Naive thymus-derived CD8-positive, alpha-beta T cell (primary cell): ENCODE measurements around the gene HTD2. TPM values are rescaled to one million over a fixed set of nuclear protein-coding genes. Genes with fewer than 3 reads are reported as not detected.
"Not testable (repeated sequence)": the region's sequence is repeated elsewhere in the genome, so short reads cannot be mapped to it uniquely, and the experiment has no call there.

Experiments
- ATAC-seq, 2 donors: fragments of 150-1000 bp; cut with Tn5 transposase in 1 of 2; sonication (Bioruptor Pico), chemical (Tn5 transposase) in 1 of 2; 1 replicate in 1 of 2; 2 replicates in 1 of 2; pipeline ENCODE4 v1.10.0; 2021; ENCODE audit warnings: mild to moderate bottlenecking in 2 of 2, moderate library complexity in 2 of 2
- POLR2A ChIA-PET: fragments of 350-600 bp; sonication (Branson Sonifier 250); formaldehyde crosslinking; loops from one replicate; lab custom pipeline; 2021; ENCODE audit warnings: antibody characterized with exemption; lab: Charles Lee
- DNase-seq, 10 donors: peaks; one replicate each; pipeline versions ENCODE4 v3.0.0 to v3.0.0-alpha.2; 2020 to 2022
- H3K27ac Mint-ChIP-seq, 10 donors: one replicate each; pipeline ENCODE4 v1.8.0; 2020 to 2022; ENCODE audit warnings: mild to moderate bottlenecking in 10 of 10, mixed read lengths in 10 of 10, moderate library complexity in 4 of 10, inconsistent platforms in 1 of 10
- H3K27me3 Mint-ChIP-seq, 5 donors: one replicate each; pipeline ENCODE4 v1.8.0; 2021 to 2022; ENCODE audit warnings: mixed read lengths in 5 of 5
- H3K36me3 Mint-ChIP-seq, 3 donors: one replicate each; pipeline ENCODE4 v1.8.0; 2020 to 2022; ENCODE audit warnings: mixed read lengths in 3 of 3, mild to moderate bottlenecking in 2 of 3, inconsistent platforms in 1 of 3
- H3K4me1 Mint-ChIP-seq, 4 donors: one replicate each; pipeline ENCODE4 v1.8.0; 2021 to 2022; ENCODE audit warnings: mixed read lengths in 4 of 4
- H3K4me3 Mint-ChIP-seq, 10 donors: one replicate each; pipeline ENCODE4 v1.8.0; 2020 to 2022; ENCODE audit warnings: mild to moderate bottlenecking in 10 of 10, mixed read lengths in 10 of 10, moderate library complexity in 6 of 10, inconsistent platforms in 1 of 10
- H3K9me3 Mint-ChIP-seq, 9 donors: one replicate each; pipeline ENCODE4 v1.8.0; 2020 to 2022; ENCODE audit warnings: mixed read lengths in 9 of 9, mild to moderate bottlenecking in 3 of 9, inconsistent platforms in 1 of 9, moderate library complexity in 1 of 9
- polyA plus RNA-seq, 3 donors: library from polyadenylated mRNA; unstranded; fragments of 300-500 nt; fragmentation: Illumina TruSeq; gene quantifications; one replicate each; pipeline ENCODE4 v1.2.3, GENCODE V29; 2021
- total RNA-seq, 8 experiments: library from RNA in 2 of 8; stranded (reverse) in 2 of 8; gene quantifications; one replicate each; pipeline ENCODE4 v1.2.3 and lab custom pipeline; 2021 to 2026

Gene HTD2
- total and polyA plus RNA-seq, 5 experiments from 2014 or later: 6.4 to 31.2 (median 17.4) TPM

DNA sequence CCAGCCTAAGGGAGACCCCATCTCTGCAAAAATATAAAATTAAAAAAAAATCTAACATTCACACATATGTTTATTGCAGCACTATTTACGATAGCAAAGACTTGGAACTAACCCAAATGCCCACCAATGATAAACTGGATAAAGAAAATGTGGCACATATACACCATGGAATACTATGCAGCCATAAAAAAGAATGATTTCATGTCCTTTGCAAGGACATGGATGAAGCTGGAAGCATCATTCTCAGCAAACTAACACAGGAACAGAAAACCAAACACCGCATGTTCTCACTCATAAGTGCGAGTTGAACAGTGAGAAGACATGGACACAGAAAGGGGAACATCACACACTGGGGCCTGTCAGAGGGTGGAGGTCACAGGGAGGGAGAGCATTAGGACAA lies 33.0 kb upstream of the HTD2 start:
- H3K36me3 Mint-ChIP-seq: peaks cover 11 to 63% (median 34%) of the 10 kb centered on the region in 3 donors
- ATAC-seq, H3K27ac Mint-ChIP-seq, POLR2A ChIA-PET, H3K4me1 Mint-ChIP-seq, H3K9me3 Mint-ChIP-seq, DNase-seq, H3K4me3 Mint-ChIP-seq, H3K27me3 Mint-ChIP-seq: not testable (repeated sequence)

DNA sequence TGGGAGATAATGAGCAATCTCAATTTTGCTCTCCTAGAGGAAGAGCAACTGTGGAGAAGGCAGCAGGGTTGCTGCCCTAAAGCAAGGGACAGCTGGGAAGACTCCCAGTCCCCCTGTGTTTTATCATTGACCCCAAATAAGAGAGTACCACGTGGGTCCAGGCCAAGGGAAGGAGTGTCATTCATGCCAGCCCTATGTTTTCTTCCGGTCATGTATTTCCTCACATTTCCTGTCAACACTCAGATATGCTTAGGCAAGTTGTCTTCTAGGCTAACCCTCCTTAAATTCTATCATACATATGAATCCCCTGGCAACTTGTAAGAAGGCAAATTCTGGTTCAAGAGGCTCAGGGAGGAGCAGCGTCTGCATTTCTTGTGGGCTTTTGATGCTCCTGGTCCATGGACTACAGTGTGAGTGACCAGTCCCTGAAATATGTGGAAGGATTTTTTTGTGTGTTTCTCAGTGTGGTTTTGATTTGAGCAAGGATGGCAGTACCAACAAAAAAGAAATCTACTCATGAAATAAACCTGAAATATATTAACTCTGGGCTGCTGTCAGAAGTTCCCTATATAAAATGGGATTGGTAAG lies 32.2 kb upstream of the HTD2 start:
- Mint-ChIP-seq H3K27ac (peak overlapping the region in 1 of 10 donors; percentile 49), H3K4me3 (no peak overlapping the region), H3K4me1 (peaks cover 0 to 5% (median 2%) of the 10 kb centered on the region in 4 donors), H3K9me3 (peaks cover 0 to 2% (median 0%) of the 10 kb centered on the region in 9 donors), H3K27me3 (no peaks in the 10 kb centered on the region), H3K36me3 (peaks cover 11 to 65% (median 33%) of the 10 kb centered on the region in 3 donors)
- POLR2A ChIA-PET: interaction anchor here (0.6 kb wide), 1 partner anchor 225 kb away, joined by 3 read pairs; no protein-coding TSS in a partner anchor
- ATAC-seq (no peak), DNase-seq (no peak)

DNA sequence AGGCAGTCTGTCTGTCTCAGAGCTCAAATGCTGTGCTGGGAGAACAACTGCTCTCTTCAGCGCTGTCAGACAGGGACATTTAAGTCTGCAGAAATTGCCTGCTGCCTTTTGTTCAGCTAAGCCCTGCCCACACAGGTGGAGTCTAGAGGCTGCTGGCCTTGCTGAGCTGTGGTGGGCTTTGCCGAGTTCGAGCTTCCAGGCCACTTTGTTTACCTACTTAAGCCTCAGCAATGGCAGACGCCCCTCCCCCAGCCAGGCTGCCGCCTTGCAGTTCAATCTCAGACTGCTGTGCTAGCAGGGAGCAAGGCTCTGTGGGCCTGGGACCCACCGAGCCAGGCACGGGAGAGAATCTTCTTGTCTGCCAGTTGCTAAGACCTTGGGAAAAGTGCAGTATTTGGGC lies 25.3 kb upstream of the HTD2 start:
- Mint-ChIP-seq H3K36me3 (peaks cover 5 to 68% (median 27%) of the 10 kb centered on the region in 3 donors), H3K27me3 (no peaks in the 10 kb centered on the region), H3K4me1 (peaks cover 0 to 7% (median 0%) of the 10 kb centered on the region in 4 donors), H3K4me3 (no peak overlapping the region), H3K9me3 (peaks cover 0 to 2% (median 0%) of the 10 kb centered on the region in 9 donors), H3K27ac (no peak overlapping the region)
- no peak for ATAC-seq
- DNase-seq: no peak
- POLR2A ChIA-PET: no interaction called here

DNA sequence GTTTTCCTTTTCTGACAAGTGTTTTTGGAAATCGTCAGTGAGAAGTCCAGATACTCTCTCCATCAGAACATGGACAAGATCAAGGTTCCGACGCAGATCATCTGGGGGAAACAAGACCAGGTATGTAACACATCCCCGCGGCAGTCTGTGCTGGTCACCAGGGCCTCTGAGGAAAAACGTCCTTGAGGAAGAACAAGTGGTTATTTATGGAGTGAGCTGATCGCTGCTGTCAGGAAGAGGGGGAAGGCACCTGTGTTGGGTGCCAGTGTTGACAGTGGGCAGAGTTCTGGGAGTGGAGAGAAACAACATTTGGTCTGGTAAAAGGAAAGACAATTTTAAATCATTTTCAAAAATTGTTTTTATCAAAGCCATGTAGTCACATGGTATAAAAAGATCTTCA lies 21.0 kb upstream of the HTD2 start:
- DNase-seq (no peak), ATAC-seq (no peak)
- Mint-ChIP-seq H3K36me3 (peaks cover 5 to 42% (median 15%) of the 10 kb centered on the region in 3 donors), H3K27me3 (no peaks in the 10 kb centered on the region), H3K27ac (no peak overlapping the region), H3K9me3 (no peaks in the 10 kb centered on the region), H3K4me1 (peaks cover 0 to 4% (median 0%) of the 10 kb centered on the region in 4 donors), H3K4me3 (no peak overlapping the region)
- POLR2A ChIA-PET: no interaction called here

DNA sequence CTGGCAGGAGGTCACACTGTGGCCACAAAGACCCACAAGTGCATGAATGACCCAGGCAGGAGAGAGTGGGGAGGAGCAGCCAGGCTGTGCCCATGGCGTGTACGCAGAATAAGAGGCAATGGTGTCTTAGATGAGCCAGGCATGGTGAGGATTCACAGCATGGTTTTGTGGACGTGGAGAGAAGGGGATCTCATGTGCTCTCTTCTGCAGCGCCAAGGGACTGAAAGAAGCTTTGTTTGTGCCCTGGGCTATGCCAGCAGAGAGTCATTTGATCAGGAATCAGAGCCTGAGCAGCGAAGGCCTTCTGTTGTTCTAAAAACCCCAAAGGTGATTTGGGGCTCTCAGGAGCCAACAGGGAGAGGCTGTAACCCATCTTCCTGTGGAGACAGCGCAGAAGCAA lies 19.0 kb upstream of the HTD2 start:
- Mint-ChIP-seq H3K9me3 (peaks cover 0 to 3% (median 0%) of the 10 kb centered on the region in 9 donors), H3K27me3 (no peaks in the 10 kb centered on the region), H3K27ac (peak overlapping the region in 1 of 10 donors; percentile 22), H3K4me1 (peaks cover 0 to 7% (median 0%) of the 10 kb centered on the region in 4 donors), H3K36me3 (peaks cover 5 to 36% (median 18%) of the 10 kb centered on the region in 3 donors), H3K4me3 (no peak overlapping the region)
- DNase-seq (no peak), ATAC-seq (no peak)
- POLR2A ChIA-PET: no interaction called here

DNA sequence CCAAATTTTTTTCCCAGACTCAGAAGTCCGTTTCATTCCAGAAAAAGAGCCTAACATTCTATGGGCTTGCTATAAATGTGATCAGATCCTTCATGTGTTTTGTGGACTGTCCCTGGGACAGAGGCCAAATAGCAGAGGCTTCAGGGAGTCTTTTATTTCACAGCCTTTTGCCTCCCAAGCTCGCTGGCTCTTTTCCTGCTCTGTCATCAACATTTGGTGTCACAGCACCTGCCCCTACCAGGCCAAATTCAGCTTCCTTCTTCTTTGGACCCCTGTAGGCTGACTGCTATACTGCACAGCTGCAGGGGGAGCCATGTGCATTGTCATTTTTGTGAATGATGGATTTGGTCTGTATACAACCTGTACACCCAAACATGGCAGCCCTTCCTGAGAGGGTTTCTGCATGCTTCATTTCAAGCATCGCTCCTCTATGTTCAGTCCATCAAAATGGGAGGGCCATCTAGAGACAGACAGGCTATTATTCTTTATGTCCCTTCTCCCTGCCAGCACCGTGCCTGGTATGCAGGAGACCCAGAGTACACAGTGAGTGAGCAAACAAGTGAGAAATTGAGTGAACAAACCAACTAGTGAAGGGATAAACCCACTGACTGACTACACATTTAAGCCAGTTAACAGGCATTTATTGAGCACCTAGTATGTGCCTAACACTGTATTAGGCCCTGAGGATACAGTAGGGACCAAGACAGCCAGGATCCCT lies 18.1 kb upstream of the HTD2 start:
- ATAC-seq: no peak
- Mint-ChIP-seq H3K27ac (peak overlapping the region in 1 of 10 donors; percentile 6), H3K4me1 (peaks cover 0 to 8% (median 0%) of the 10 kb centered on the region in 4 donors), H3K36me3 (peaks cover 5 to 32% (median 20%) of the 10 kb centered on the region in 3 donors), H3K9me3 (peaks cover 0 to 3% (median 0%) of the 10 kb centered on the region in 9 donors), H3K27me3 (no peaks in the 10 kb centered on the region), H3K4me3 (no peak overlapping the region)
- POLR2A ChIA-PET: no interaction called here
- DNase-seq: no peak

DNA sequence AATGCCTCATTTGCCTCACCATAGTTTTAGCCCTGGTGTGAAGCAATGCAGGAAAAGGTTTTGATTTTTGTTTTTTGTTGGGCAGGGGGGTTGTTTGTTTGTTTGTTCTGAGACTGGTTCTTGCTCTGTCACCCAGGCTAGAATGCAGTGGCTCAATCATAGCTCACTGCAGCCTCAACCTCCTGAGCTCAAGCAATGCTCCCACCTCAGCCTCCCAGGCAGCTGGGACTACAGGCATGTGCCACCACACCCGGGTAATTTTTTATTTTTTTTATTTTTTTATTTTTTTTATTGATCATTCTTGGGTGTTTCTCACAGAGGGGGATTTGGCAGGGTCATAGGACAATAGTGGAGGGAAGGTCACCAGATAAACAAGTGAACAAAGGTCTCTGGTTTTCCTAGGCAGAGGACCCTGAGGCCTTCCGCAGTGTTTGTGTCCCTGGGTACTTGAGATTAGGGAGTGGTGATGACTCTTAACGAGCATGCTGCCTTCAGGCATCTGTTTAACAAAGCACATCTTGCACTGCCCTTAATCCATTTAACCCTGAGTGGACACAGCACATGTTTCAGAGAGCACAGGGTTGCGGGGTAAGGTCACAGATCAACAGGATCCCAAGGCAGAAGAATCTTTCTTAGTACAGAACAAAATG lies 17.2 kb upstream of the HTD2 start:
- ATAC-seq, DNase-seq, H3K4me3 Mint-ChIP-seq, POLR2A ChIA-PET, H3K9me3 Mint-ChIP-seq, H3K27ac Mint-ChIP-seq, H3K27me3 Mint-ChIP-seq, H3K4me1 Mint-ChIP-seq: not testable (repeated sequence)
- H3K36me3 Mint-ChIP-seq: peaks cover 5 to 27% (median 21%) of the 10 kb centered on the region in 3 donors

DNA sequence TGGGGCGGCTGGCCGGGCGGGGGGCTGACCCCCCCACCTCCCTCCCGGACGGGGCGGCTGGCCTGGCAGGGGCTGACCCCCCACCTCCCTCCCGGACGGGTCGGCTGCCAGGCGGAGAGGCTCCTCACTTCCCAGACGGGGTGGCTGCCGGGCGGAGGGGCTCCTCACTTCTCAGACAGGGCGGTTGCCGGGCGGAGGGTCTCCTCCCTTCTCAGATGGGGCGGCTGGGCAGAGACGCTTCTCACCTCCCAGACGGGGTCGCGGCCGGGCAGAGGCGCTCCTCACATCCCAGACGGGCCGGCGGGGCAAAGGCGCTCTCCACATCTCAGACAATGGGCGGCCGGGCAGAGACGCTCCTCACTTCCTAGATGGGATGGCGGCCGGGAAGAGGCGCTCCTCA lies 15.9 kb upstream of the HTD2 start:
- peaks cover 0 to 20% (median 19%) of the 10 kb centered on the region in 3 donors for H3K36me3 Mint-ChIP-seq
- H3K27ac Mint-ChIP-seq, DNase-seq, ATAC-seq, H3K27me3 Mint-ChIP-seq, POLR2A ChIA-PET, H3K4me1 Mint-ChIP-seq, H3K4me3 Mint-ChIP-seq, H3K9me3 Mint-ChIP-seq: not testable (repeated sequence)

DNA sequence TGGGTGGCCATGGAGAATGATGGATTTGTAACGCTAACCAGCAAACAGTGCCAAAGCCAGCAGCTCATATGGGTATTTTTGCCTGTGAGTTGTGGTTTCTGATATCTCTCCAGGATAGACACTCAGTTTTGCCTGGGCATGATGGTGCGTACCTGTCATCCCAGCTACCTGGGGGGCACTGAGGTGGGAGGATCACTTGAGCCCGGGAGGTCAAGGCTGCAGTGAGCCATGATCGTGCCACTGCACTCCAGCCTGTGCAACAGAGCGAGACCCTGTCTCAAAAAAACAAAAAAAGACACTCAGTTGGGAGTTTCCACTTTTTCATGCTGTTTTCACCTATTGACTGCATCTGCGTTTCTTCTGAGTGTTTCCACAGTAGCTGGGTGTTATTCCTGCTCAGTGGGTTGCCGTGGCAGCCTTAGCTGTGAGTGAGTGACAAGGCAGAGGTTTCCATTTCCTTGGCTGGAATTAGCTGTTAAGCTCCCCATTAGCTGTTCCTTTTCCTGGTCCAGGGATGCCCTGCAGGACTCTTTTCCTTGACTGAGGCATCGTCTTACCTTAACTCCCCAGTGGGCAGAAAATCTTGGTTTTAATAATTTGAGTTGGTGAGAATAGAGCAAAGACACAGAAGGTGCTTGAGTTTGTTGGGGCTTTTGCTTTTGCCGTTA lies 14.5 kb upstream of the HTD2 start:
- Mint-ChIP-seq H3K9me3 (peaks cover 0 to 5% (median 0%) of the 10 kb centered on the region in 9 donors), H3K27me3 (no peaks in the 10 kb centered on the region), H3K4me3 (no peak overlapping the region), H3K36me3 (peaks cover 0 to 17% (median 10%) of the 10 kb centered on the region in 3 donors), H3K4me1 (peaks cover 0 to 4% (median 0%) of the 10 kb centered on the region in 4 donors), H3K27ac (no peak overlapping the region)
- DNase-seq (no peak), ATAC-seq (no peak)
- POLR2A ChIA-PET: no interaction called here

DNA sequence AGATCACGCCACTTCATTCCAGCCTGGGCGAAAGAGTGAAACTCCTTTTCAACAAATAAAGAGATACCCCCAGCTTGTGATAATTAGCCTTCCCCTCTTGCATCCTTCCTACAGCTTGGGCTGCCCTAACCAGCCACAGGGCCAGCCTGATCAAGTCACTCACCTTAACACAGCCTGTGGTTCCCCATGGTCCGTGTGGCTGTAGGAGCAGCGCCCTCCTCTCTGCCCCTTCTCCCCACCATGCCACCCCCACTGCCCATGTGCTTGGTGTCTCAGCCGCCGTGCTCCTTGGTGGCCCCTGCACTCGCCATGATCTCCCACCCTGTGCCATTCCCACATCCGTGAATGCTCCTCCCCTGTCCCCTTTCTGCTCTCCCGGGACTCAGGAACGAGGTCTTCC lies 13.5 kb upstream of the HTD2 start:
- peaks cover 0 to 17% (median 9%) of the 10 kb centered on the region in 3 donors for H3K36me3 Mint-ChIP-seq
- H3K4me3 Mint-ChIP-seq: no peak overlapping the region
- POLR2A ChIA-PET: no interaction called here
- peaks cover 0 to 4% (median 0%) of the 10 kb centered on the region in 4 donors for H3K4me1 Mint-ChIP-seq
- H3K27ac Mint-ChIP-seq: no peak overlapping the region
- DNase-seq (no peak), ATAC-seq (no peak)
- no peaks in the 10 kb centered on the region for H3K27me3 Mint-ChIP-seq
- H3K9me3 Mint-ChIP-seq: peaks cover 0 to 5% (median 0%) of the 10 kb centered on the region in 9 donors

DNA sequence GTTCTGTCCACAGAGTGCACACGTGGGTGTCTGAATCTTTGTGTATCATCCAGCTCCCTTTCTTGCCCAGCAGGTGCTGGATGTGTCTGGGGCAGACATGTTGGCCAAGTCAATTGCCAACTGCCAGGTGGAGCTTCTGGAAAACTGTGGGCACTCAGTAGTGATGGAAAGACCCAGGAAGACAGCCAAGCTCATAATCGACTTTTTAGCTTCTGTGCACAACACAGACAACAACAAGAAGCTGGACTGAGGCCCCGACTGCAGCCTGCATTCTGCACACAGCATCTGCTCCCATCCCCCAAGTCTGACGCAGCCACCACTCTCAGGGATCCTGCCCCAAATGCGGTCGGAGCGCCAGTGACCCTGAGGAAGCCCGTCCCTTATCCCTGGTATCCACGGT lies 12.8 kb upstream of the HTD2 start:
- ATAC-seq (no peak), DNase-seq (no peak)
- peaks cover 0 to 4% (median 0%) of the 10 kb centered on the region in 4 donors for H3K4me1 Mint-ChIP-seq
- H3K27me3 Mint-ChIP-seq: peaks cover 0 to 6% (median 0%) of the 10 kb centered on the region in 5 donors
- H3K36me3 Mint-ChIP-seq: peaks cover 0 to 12% (median 3%) of the 10 kb centered on the region in 3 donors
- H3K9me3 Mint-ChIP-seq: peaks cover 0 to 5% (median 0%) of the 10 kb centered on the region in 9 donors
- no peak overlapping the region for H3K27ac Mint-ChIP-seq
- H3K4me3 Mint-ChIP-seq: no peak overlapping the region
- POLR2A ChIA-PET: no interaction called here

DNA sequence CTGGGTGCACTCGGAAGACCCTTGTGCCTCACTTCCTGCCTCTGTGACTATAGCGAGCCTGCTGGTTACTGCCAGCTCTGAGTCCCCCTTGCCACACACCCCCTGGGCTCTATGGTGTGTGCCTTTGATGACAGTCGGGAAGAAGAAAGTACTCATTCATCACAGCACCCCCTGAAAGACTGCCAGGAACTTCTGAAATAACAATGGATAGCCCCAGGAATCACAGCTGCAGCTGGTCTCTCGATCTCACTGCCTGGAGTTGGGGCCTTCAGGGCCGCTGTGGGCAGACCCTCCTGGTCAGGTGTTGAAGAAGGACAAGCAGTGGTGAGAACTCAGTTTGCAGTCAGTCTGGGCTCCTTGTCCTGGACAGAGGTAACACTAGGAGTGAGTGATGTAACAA lies 10.1 kb upstream of the HTD2 start:
- peaks cover 0 to 13% (median 2%) of the 10 kb centered on the region in 3 donors for H3K36me3 Mint-ChIP-seq
- no peak for DNase-seq
- H3K4me3 Mint-ChIP-seq: no peak overlapping the region
- peaks cover 1 to 28% (median 9%) of the 10 kb centered on the region in 5 donors for H3K27me3 Mint-ChIP-seq
- H3K27ac Mint-ChIP-seq: no peak overlapping the region
- H3K4me1 Mint-ChIP-seq: peaks cover 0 to 4% (median 0%) of the 10 kb centered on the region in 4 donors
- H3K9me3 Mint-ChIP-seq: peaks cover 0 to 5% (median 3%) of the 10 kb centered on the region in 9 donors
- ATAC-seq: no peak
- POLR2A ChIA-PET: interaction anchor here (1.5 kb wide), 1 partner anchor 10 kb away, joined by 3 read pairs; the partner anchor contains the start of genes HTD2 and RPP14
